GM12878 (cell line): ENCODE results near the gene TEKT5.

Source experiments
- BCLAF1 ChIP-seq: fragments of 450-650 bp; IDR thresholded peaks from 2 replicates; pipeline ENCODE4 v1.6.1; 2017; ENCODE audit warnings: antibody characterized with exemption, mild to moderate bottlenecking, moderate library complexity
- CTCF ChIP-seq, 3 experiments: IDR thresholded peaks in 2 of 3; conservative IDR thresholded peaks in 1 of 3; 2 replicates each; pipeline ENCODE4 v1.5.1; 2011; ENCODE audit warnings: low read depth in 3 of 3, low read length in 3 of 3, mild to moderate bottlenecking in 3 of 3, control low read depth in 2 of 3, moderate library complexity in 2 of 3, inconsistent platforms in 1 of 3, mixed read lengths in 1 of 3; ENCODE audit not compliant: control insufficient read depth in 2 of 3, insufficient read depth in 1 of 3; ENCODE audit errors: extremely low read depth in 1 of 3
- FOXK2 ChIP-seq: fragments of 450-650 bp; IDR thresholded peaks from 2 replicates; pipeline ENCODE4 v1.6.1; 2017; ENCODE audit warnings: mild to moderate bottlenecking, moderate library complexity
- HDAC2 ChIP-seq: fragments of 200-600 bp; sonication (generic); IDR thresholded peaks from 2 replicates; pipeline ENCODE4 v1.6.1; 2017
- MAX ChIP-seq: IDR thresholded peaks from 2 replicates; pipeline ENCODE4 v1.6.1; 2012; ENCODE audit warnings: low read depth, low read length, improper control_type of control experiment
- PML ChIP-seq: IDR thresholded peaks from 2 replicates; pipeline ENCODE4 v1.6.1; 2012; ENCODE audit warnings: low read length, inconsistent platforms
- POLR2AphosphoS2 ChIP-seq: IDR thresholded peaks from 2 replicates; pipeline ENCODE4 v1.6.1; 2011; ENCODE audit warnings: low read depth, mild to moderate bottlenecking, low read length, improper control_type of control experiment, moderate library complexity
- POLR2AphosphoS5 ChIP-seq: IDR thresholded peaks from 2 replicates; pipeline ENCODE4 v1.6.1; 2011; ENCODE audit warnings: mild to moderate bottlenecking, low read length, inconsistent platforms
- RAD21 ChIP-seq: IDR thresholded peaks from 2 replicates; pipeline ENCODE4 v1.6.1; 2011; ENCODE audit warnings: mild to moderate bottlenecking, low read depth, low read length, moderate library complexity; ENCODE audit not compliant: insufficient read depth
- RELA ChIP-seq: fragments of 450-650 bp; IDR thresholded peaks from 2 replicates; pipeline ENCODE4 v1.8.0; 2014; ENCODE audit warnings: borderline replicate concordance; ENCODE audit not compliant: partially characterized antibody
- RFX5 ChIP-seq: IDR thresholded peaks from 2 replicates; pipeline ENCODE4 v1.6.1; 2011; ENCODE audit warnings: low read depth, low read length, improper control_type of control experiment
- YY1 ChIP-seq: IDR thresholded peaks from 2 replicates; pipeline ENCODE4 v1.6.1; 2011; ENCODE audit warnings: low read depth, mild to moderate bottlenecking, low read length
- ZNF274 ChIP-seq: IDR thresholded peaks from one replicate; pipeline ENCODE4 v1.8.0; 2011; ENCODE audit not compliant: insufficient read length, insufficient read depth

GRCh38 chr16:10666291-10666690 is 28.4 kb downstream of the TEKT5 start:
- TF ChIP-seq RAD21 (no peak), POLR2AphosphoS5 (no peak), HDAC2 (no peak), POLR2AphosphoS2 (no peak), PML (no peak), CTCF (IDR thresholded peaks at IDR 0.05 in 2 of 3, conservative IDR thresholded peaks at IDR 0.05 in 1 of 3; ENCODE audit: control insufficient read depth in 2 of 3, extremely low read depth in 1 of 3, insufficient read depth in 1 of 3, low read depth in 3 of 3, low read length in 3 of 3) (no peak), MAX (no peak), ZNF274 (no peak), RFX5 (no peak), BCLAF1 (no peak), RELA (no peak), YY1 (no peak), FOXK2 (no peak)
